ENCODE measurements around the gene HOXD10. TPM values are rescaled to one million over a fixed set of nuclear protein-coding genes. Genes with fewer than 3 reads are reported as not detected.
A peak's percentile ranks its signal among the peaks of the same experiment; 100 is the strongest.

HOXD10 gene
- total RNA-seq, 5 donors from 2014 or later (not counting 1 experiment from before 2014, with no cell fraction given): not detected

- no peaks in the 10 kb centered on the region for H3K36me3 Mint-ChIP-seq
- no peak overlapping the region for H3K27ac Mint-ChIP-seq
- Histone ChIP-seq H3K4me3 (ENCODE audit: control insufficient read depth in 1 of 2, extremely low read depth in 1 of 2, low read length in 1 of 2) (no peak overlapping the region), H3K9me3 (no peaks in the 10 kb centered on the region), H3K4me1 (ENCODE audit: control insufficient read depth in 1 of 2, extremely low read depth in 1 of 2, insufficient read depth in 2 of 2, low read length in 2 of 2) (peaks cover 2 to 27% of the 10 kb centered on the region in 2 experiments), H3K27me3 (replicated peaks in 1 of 2; ENCODE audit: control insufficient read depth in 2 of 2, extremely low read depth in 1 of 2, insufficient read depth in 2 of 2, low read length in 1 of 2) (peaks cover 13 to 77% of the 10 kb centered on the region in 2 experiments), H3K36me3 (ENCODE audit: control insufficient read depth in 2 of 2, extremely low read depth in 1 of 2, insufficient read depth in 1 of 2, low read length in 1 of 2) (no peaks in the 10 kb centered on the region), H3K27ac (ENCODE audit: low read length) (no peak overlapping the region)
- peaks cover 12 to 23% (median 16%) of the 10 kb centered on the region in 3 donors for H3K4me1 Mint-ChIP-seq
- H3K9me3 Mint-ChIP-seq: no peaks in the 10 kb centered on the region
- no peak for ATAC-seq (replicated peaks in 1 of 4)
- ChIA-PET CTCF (interaction anchor here in 1 of 2 donors (1.0 kb wide), 1 partner anchor 16 kb away, joined by 3 read pairs; no protein-coding TSS in a partner anchor), POLR2A (no interaction called here)
- no peak for DNase-seq
- peaks cover 54 to 80% of the 10 kb centered on the region in 2 donors for H3K27me3 Mint-ChIP-seq
- peak overlapping the region in 1 of 3 donors; percentile 31 for H3K4me3 Mint-ChIP-seq
- 8% methylated on average over 2 of the region's 8 CpGs for WGBS (ENCODE audit: insufficient coverage)
Observed at GRCh38 chr2:176156301-176156806, 39.8 kb downstream of the HOXD10 start.

DNA sequence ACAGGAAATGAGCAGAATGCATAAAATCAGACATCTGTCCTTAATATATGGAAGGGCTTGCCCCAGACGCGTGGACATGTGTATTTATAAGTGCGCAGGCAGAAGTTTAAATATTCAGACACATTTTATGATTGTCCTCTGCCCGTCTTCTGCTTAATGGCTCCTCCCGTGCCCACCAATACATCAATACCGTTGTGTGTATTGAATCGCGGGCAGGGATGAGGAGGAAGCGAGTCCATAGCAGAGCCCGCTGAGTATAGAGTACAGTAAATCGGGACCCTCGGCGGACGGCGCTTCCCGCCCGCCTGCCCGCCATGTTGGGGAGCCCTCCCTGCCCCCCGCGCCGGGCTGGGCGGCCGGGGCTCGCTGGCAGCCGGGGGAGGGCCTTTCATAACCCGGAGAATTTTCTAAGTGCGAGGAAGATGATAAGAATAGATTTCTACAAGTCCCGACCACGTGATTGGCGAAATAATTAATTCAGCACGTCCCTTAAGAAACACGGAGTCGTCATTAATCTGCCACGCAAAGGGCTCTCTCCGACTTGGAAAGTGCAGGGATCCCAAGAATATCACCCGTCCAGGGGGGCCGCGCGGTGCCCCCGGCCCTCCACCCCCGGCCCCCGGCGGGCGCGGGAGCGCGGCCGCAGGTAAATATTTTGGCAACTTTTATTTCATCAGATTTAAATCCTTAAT lies 40.4 kb downstream of the HOXD10 start, which contains the start of gene HOXD3:
TSS of gene HOXD3 (plus strand) at position 501 of the 692 bp plus-strand sequence. CDS start 11,808 bp downstream, outside the sequence.
- WGBS (ENCODE audit: insufficient coverage): 9% methylated on average over 22 of the region's 48 CpGs
- peaks cover 17 to 78% of the 10 kb centered on the region in 2 experiments for H3K27me3 ChIP-seq (replicated peaks in 1 of 2; ENCODE audit: control insufficient read depth in 2 of 2, extremely low read depth in 1 of 2, insufficient read depth in 2 of 2, low read length in 1 of 2)
- no peaks in the 10 kb centered on the region for H3K9me3 ChIP-seq
- no peak within 1 kb of the TSS for H3K4me3 ChIP-seq (ENCODE audit: control insufficient read depth in 1 of 2, extremely low read depth in 1 of 2, low read length in 1 of 2)
- ChIA-PET CTCF (interaction anchor here (0.6 to 1.0 kb wide), 2 partner anchors 17 to 657 kb away, joined by 3 read pairs; no protein-coding TSS in a partner anchor), POLR2A (no interaction called here)
- DNase-seq (no peak), ATAC-seq (replicated peaks in 1 of 4) (no peak)
- H3K36me3 Mint-ChIP-seq: no peaks in the 10 kb centered on the region
- peaks cover 57 to 82% of the 10 kb centered on the region in 2 donors for H3K27me3 Mint-ChIP-seq
- H3K4me1 Mint-ChIP-seq: peaks cover 12 to 22% (median 14%) of the 10 kb centered on the region in 3 donors
- peak within 1 kb of the TSS in 1 of 3 donors; percentile 31 for H3K4me3 Mint-ChIP-seq
- H3K27ac ChIP-seq (ENCODE audit: low read length): no peak within 1 kb of the TSS
- no peaks in the 10 kb centered on the region for H3K36me3 ChIP-seq (ENCODE audit: control insufficient read depth in 2 of 2, extremely low read depth in 1 of 2, insufficient read depth in 1 of 2, low read length in 1 of 2)
- H3K4me1 ChIP-seq (ENCODE audit: control insufficient read depth in 1 of 2, extremely low read depth in 1 of 2, insufficient read depth in 2 of 2, low read length in 2 of 2): peaks cover 2 to 27% of the 10 kb centered on the region in 2 experiments
- H3K9me3 Mint-ChIP-seq: no peaks in the 10 kb centered on the region
- H3K27ac Mint-ChIP-seq: peak within 1 kb of the TSS in 1 of 2 donors; percentile 47

- peaks cover 60 to 83% of the 10 kb centered on the region in 2 donors for H3K27me3 Mint-ChIP-seq
- H3K4me1 Mint-ChIP-seq: peaks cover 12 to 22% (median 14%) of the 10 kb centered on the region in 3 donors
- Histone ChIP-seq H3K9me3 (no peaks in the 10 kb centered on the region), H3K4me3 (ENCODE audit: control insufficient read depth in 1 of 2, extremely low read depth in 1 of 2, low read length in 1 of 2) (no peak overlapping the region), H3K4me1 (ENCODE audit: control insufficient read depth in 1 of 2, extremely low read depth in 1 of 2, insufficient read depth in 2 of 2, low read length in 2 of 2) (peaks cover 2 to 24% of the 10 kb centered on the region in 2 experiments), H3K27me3 (replicated peaks in 1 of 2; ENCODE audit: control insufficient read depth in 2 of 2, extremely low read depth in 1 of 2, insufficient read depth in 2 of 2, low read length in 1 of 2) (peaks cover 17 to 78% of the 10 kb centered on the region in 2 experiments), H3K36me3 (ENCODE audit: control insufficient read depth in 2 of 2, extremely low read depth in 1 of 2, insufficient read depth in 1 of 2, low read length in 1 of 2) (no peaks in the 10 kb centered on the region), H3K27ac (ENCODE audit: low read length) (no peak overlapping the region)
- ChIA-PET CTCF (interaction anchor here in 1 of 2 donors (0.6 kb wide), 1 partner anchor 656 kb away, joined by 3 read pairs; no protein-coding TSS in a partner anchor), POLR2A (no interaction called here)
- 15% methylated on average over 30 of the region's 43 CpGs for WGBS (ENCODE audit: insufficient coverage)
- H3K27ac Mint-ChIP-seq: peak overlapping the region in 1 of 2 donors; percentile 47
- DNase-seq: no peak
- H3K9me3 Mint-ChIP-seq: no peaks in the 10 kb centered on the region
- no peaks in the 10 kb centered on the region for H3K36me3 Mint-ChIP-seq
- ATAC-seq (replicated peaks in 1 of 4): no peak
- peak overlapping the region in 1 of 3 donors; percentile 30 for H3K4me3 Mint-ChIP-seq
Observed at GRCh38 chr2:176157499-176158185, 41.1 kb downstream of the HOXD10 start.

DNA sequence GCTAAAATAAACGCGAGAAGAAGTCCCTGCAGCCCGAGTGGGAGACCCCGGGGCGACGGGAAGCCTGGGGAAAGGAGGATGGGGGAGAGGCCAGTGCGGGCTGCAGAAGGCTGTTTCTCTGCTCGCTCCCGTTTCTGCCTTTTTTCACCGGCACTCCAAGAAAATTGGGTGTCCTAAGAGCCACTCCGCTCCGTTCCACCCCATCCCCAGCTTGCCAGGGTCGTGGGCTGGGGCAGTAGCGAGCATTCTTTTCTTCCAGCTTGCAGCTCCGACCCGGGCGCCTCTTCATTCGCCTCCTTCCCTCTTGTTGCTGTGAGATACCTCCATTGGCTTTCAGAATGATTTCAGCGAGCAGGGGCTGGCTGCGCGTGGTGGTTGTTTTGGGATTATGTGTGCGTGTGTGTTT lies 41.6 kb downstream of the HOXD10 start:
- Histone ChIP-seq H3K4me1 (ENCODE audit: control insufficient read depth in 1 of 2, extremely low read depth in 1 of 2, insufficient read depth in 2 of 2, low read length in 2 of 2) (peaks cover 2 to 24% of the 10 kb centered on the region in 2 experiments), H3K27me3 (replicated peaks in 1 of 2; ENCODE audit: control insufficient read depth in 2 of 2, extremely low read depth in 1 of 2, insufficient read depth in 2 of 2, low read length in 1 of 2) (peaks cover 17 to 78% of the 10 kb centered on the region in 2 experiments), H3K4me3 (ENCODE audit: control insufficient read depth in 1 of 2, extremely low read depth in 1 of 2, low read length in 1 of 2) (no peak overlapping the region), H3K9me3 (no peaks in the 10 kb centered on the region), H3K36me3 (ENCODE audit: control insufficient read depth in 2 of 2, extremely low read depth in 1 of 2, insufficient read depth in 1 of 2, low read length in 1 of 2) (no peaks in the 10 kb centered on the region), H3K27ac (ENCODE audit: low read length) (no peak overlapping the region)
- ChIA-PET CTCF (no interaction called here), POLR2A (no interaction called here)
- H3K27me3 Mint-ChIP-seq: peaks cover 60 to 82% of the 10 kb centered on the region in 2 donors
- H3K4me1 Mint-ChIP-seq: peaks cover 12 to 22% (median 14%) of the 10 kb centered on the region in 3 donors
- ATAC-seq (replicated peaks in 1 of 4) (no peak), DNase-seq (no peak)
- H3K36me3 Mint-ChIP-seq: no peaks in the 10 kb centered on the region
- H3K27ac Mint-ChIP-seq: no peak overlapping the region
- WGBS (ENCODE audit: insufficient coverage): 7% methylated on average over 17 of the region's 22 CpGs
- H3K4me3 Mint-ChIP-seq: peak overlapping the region in 1 of 3 donors; percentile 30
- H3K9me3 Mint-ChIP-seq: no peaks in the 10 kb centered on the region

GRCh38 chr2:176158855-176159662 lies 42.5 kb downstream of the HOXD10 start:
- H3K27ac Mint-ChIP-seq: no peak overlapping the region
- WGBS (ENCODE audit: insufficient coverage): 12% methylated on average over 21 of the region's 39 CpGs
- no peak for ATAC-seq (replicated peaks in 1 of 4)
- Histone ChIP-seq H3K4me3 (ENCODE audit: control insufficient read depth in 1 of 2, extremely low read depth in 1 of 2, low read length in 1 of 2) (no peak overlapping the region), H3K27ac (ENCODE audit: low read length) (no peak overlapping the region), H3K27me3 (replicated peaks in 1 of 2; ENCODE audit: control insufficient read depth in 2 of 2, extremely low read depth in 1 of 2, insufficient read depth in 2 of 2, low read length in 1 of 2) (peaks cover 24 to 83% of the 10 kb centered on the region in 2 experiments), H3K4me1 (ENCODE audit: control insufficient read depth in 1 of 2, extremely low read depth in 1 of 2, insufficient read depth in 2 of 2, low read length in 2 of 2) (peaks cover 2 to 24% of the 10 kb centered on the region in 2 experiments), H3K9me3 (no peaks in the 10 kb centered on the region), H3K36me3 (ENCODE audit: control insufficient read depth in 2 of 2, extremely low read depth in 1 of 2, insufficient read depth in 1 of 2, low read length in 1 of 2) (no peaks in the 10 kb centered on the region)
- no peak for DNase-seq
- POLR2A ChIA-PET: interaction anchor here (0.6 kb wide), 2 partner anchors 138 to 366 kb away, joined by 3 to 4 read pairs; no protein-coding TSS in a partner anchor
- H3K4me1 Mint-ChIP-seq: peaks cover 16 to 22% (median 18%) of the 10 kb centered on the region in 3 donors
- peaks cover 63 to 84% of the 10 kb centered on the region in 2 donors for H3K27me3 Mint-ChIP-seq
- H3K9me3 Mint-ChIP-seq: peaks cover 0 to 5% (median 2%) of the 10 kb centered on the region in 3 donors
- CTCF ChIA-PET: interaction anchor here in 1 of 2 donors (0.9 kb wide), 1 partner anchor 32 kb away, joined by 3 read pairs; no protein-coding TSS in a partner anchor
- peak overlapping the region in 1 of 3 donors; percentile 36 for H3K4me3 Mint-ChIP-seq
- H3K36me3 Mint-ChIP-seq: no peaks in the 10 kb centered on the region

Measured in T-cell (primary cell).